Lung (tissue), 12 donors: ENCODE results near the gene HES7. TPM values are rescaled to one million over a fixed set of nuclear protein-coding genes. Genes with fewer than 3 reads are reported as not detected.

Source experiments
- ATAC-seq: fragments of 200-7000 bp; cut with Tn5 transposase; one replicate; pipeline ENCODE4 v1.9.1; 2020; ENCODE audit warnings: moderate number of reproducible peaks; ENCODE audit not compliant: insufficient read depth, low FRiP score
- DNase-seq, 3 donors: peaks; one replicate each; pipeline ENCODE4 v3.0.0-alpha.2; 2013 to 2017
- H3K27ac ChIP-seq, 2 donors: one replicate each; pipeline ENCODE4 v1.5.1; 2013; ENCODE audit warnings: mild to moderate bottlenecking in 2 of 2, moderate library complexity in 2 of 2, control low read depth in 1 of 2, inconsistent platforms in 1 of 2, low read depth in 1 of 2, low read length in 1 of 2
- H3K27me3 ChIP-seq, 3 donors: one replicate each; pipeline ENCODE4 v1.5.1; 2013; ENCODE audit warnings: low read length in 2 of 3; ENCODE audit not compliant: control insufficient read depth in 3 of 3, insufficient read depth in 3 of 3
- H3K36me3 ChIP-seq, 4 donors: one replicate each; pipeline ENCODE4 v1.5.1; 2013; ENCODE audit warnings: low read length in 4 of 4, mild to moderate bottlenecking in 1 of 4, moderate library complexity in 1 of 4; ENCODE audit not compliant: control insufficient read depth in 4 of 4, insufficient read depth in 4 of 4
- H3K4me1 ChIP-seq, 5 donors: one replicate each; pipeline ENCODE4 v1.5.1; 2013; ENCODE audit warnings: low read length in 5 of 5, mild to moderate bottlenecking in 2 of 5, moderate library complexity in 1 of 5; ENCODE audit not compliant: control insufficient read depth in 5 of 5, insufficient read depth in 5 of 5
- H3K4me3 ChIP-seq: one replicate; pipeline ENCODE4 v1.5.1; 2013; ENCODE audit warnings: mild to moderate bottlenecking, control low read depth, moderate library complexity
- H3K9ac ChIP-seq, 2 donors: one replicate each; pipeline ENCODE4 v1.5.1; 2013; ENCODE audit warnings: low read length in 2 of 2, control low read depth in 1 of 2; ENCODE audit not compliant: insufficient read depth in 1 of 2
- H3K9me3 ChIP-seq, 4 donors: one replicate each; pipeline ENCODE4 v1.5.1; 2013; ENCODE audit warnings: low read length in 3 of 4, mild to moderate bottlenecking in 1 of 4, moderate library complexity in 1 of 4; ENCODE audit not compliant: control insufficient read depth in 4 of 4, insufficient read depth in 3 of 4
- CTCF ChIP-seq: IDR thresholded peaks from 2 replicates; pipeline ENCODE4 v1.5.1; 2012; ENCODE audit warnings: mild to moderate bottlenecking; ENCODE audit errors: control extremely low read depth, extremely low read depth
- whole genome bisulfite sequencing, 2 donors: extraction: QIAGEN DNeasy Blood & Tissue Kit; methylation state at CpG; one replicate each; pipeline ENCODE4 v1.1.7; 2013; 5-methylcytosine and 5-hydroxymethylcytosine counted together
- polyA plus RNA-seq, 2 donors: library from polyadenylated mRNA; stranded (reverse); fragments of 200-250 nt; gene quantifications; one replicate each; pipeline ENCODE4 v1.2.1, GENCODE V29; 2013
- total RNA-seq, 2 donors: library from RNA; depleted of rRNA in 1 of 2; stranded (reverse); fragments of >200 nt in 1 of 2; gene quantifications; one replicate each; pipeline ENCODE4 v1.2.1, GENCODE V29; 2014 to 2021
- donor health status: control.
- donor health status: control.
- donor health status: Bipolar disorder and iron deficiency.
- donor health status: healthy.
- donor health status: DM: yes; HTN: yes; CAD: no.

The HES7 gene
- total and polyA plus RNA-seq, 4 donors, result 0.22 to 0.55 (median 0.28) TPM; not detected in 1

- Histone ChIP-seq H3K4me1 (peaks cover 0 to 8% (median 0%) of the 10 kb centered on the region in 5 donors), H3K9ac (no peak overlapping the region), H3K36me3 (no peaks in the 10 kb centered on the region), H3K27me3 (peaks cover 0 to 48% (median 47%) of the 10 kb centered on the region in 3 donors), H3K4me3 (no peak overlapping the region), H3K9me3 (peaks cover 0 to 4% (median 0%) of the 10 kb centered on the region in 4 donors), H3K27ac (no peak overlapping the region)
- TF ChIP-seq CTCF, result no peak
- 94 to 95% methylated on average over 6 of the region's 6 CpGs for WGBS, 2 donors
- DNase-seq (no peak), ATAC-seq (no peak)
These were observed 13.0 kb downstream of the HES7 start for GRCh38 chr17:8110907-8111306.

GRCh38 chr17:8110456-8110804 is 13.5 kb downstream of the HES7 start:
- peaks cover 0 to 4% (median 0%) of the 10 kb centered on the region in 4 donors for H3K9me3 ChIP-seq
- DNase-seq (no peak), ATAC-seq (no peak)
- no peak overlapping the region for H3K27ac ChIP-seq
- H3K9ac ChIP-seq, result no peak overlapping the region
- H3K4me3 ChIP-seq, result no peak overlapping the region
- H3K27me3 ChIP-seq, result peaks cover 0 to 44% (median 43%) of the 10 kb centered on the region in 3 donors
- no peaks in the 10 kb centered on the region for H3K36me3 ChIP-seq
- WGBS, 2 donors, result 21% methylated on average over 10 of the region's 10 CpGs
- no peak for TF ChIP-seq CTCF
- H3K4me1 ChIP-seq, result peaks cover 0 to 8% (median 0%) of the 10 kb centered on the region in 5 donors

- Histone ChIP-seq H3K27me3 (peaks cover 0 to 38% (median 37%) of the 10 kb centered on the region in 3 donors), H3K36me3 (no peaks in the 10 kb centered on the region), H3K9me3 (peaks cover 0 to 4% (median 0%) of the 10 kb centered on the region in 4 donors), H3K9ac (no peak overlapping the region), H3K4me1 (peaks cover 0 to 8% (median 0%) of the 10 kb centered on the region in 5 donors), H3K4me3 (no peak overlapping the region), H3K27ac (no peak overlapping the region)
- peak; percentile 81 for ATAC-seq
- peak; percentile 18 to 52 (median 49) for DNase-seq
- WGBS, 2 donors, result 17% methylated on average over 57 to 63 of the region's 63 CpGs
- TF ChIP-seq CTCF, result peak; percentile 51
These were observed 14.0 kb downstream of the HES7 start for GRCh38 chr17:8109661-8110455.
